Body of pancreas (tissue), 4 donors: ENCODE measurements around the gene KIF17.

Experiments
- CTCF ChIP-seq, 7 experiments: fragments of 450-650 bp in 4 of 7; fragments of 200-600 bp in 3 of 7; sonication (generic) in 3 of 7; IDR thresholded peaks; one replicate each; pipeline ENCODE4 v1.5.1; 2016 to 2019; ENCODE audit warnings: antibody characterized with exemption in 7 of 7
- POLR2A ChIP-seq, 3 donors: fragments of 450-650 bp; IDR thresholded peaks; one replicate each; pipeline ENCODE4 v1.6.1; 2016; ENCODE audit warnings: antibody characterized with exemption in 3 of 3, mild to moderate bottlenecking in 2 of 3

- no peak for TF ChIP-seq CTCF (IDR thresholded peaks at IDR 0.05)
- no peak for TF ChIP-seq POLR2A (IDR thresholded peaks at IDR 0.05)
Measured at GRCh38 chr1:20709868-20710267, 7.9 kb downstream of the KIF17 start.
